ENCODE measurements around the gene TAF11L6. TPM values are rescaled to one million over a fixed set of nuclear protein-coding genes. Genes with fewer than 3 reads are reported as not detected.
"Not testable (repeated sequence)": the region's sequence is repeated elsewhere in the genome, so short reads cannot be mapped to it uniquely, and the experiment has no call there.

The TAF11L6 gene
- not detected in 2 replicates for total RNA-seq (2014; rRNA removed; shearing (Covaris generic))

DNA sequence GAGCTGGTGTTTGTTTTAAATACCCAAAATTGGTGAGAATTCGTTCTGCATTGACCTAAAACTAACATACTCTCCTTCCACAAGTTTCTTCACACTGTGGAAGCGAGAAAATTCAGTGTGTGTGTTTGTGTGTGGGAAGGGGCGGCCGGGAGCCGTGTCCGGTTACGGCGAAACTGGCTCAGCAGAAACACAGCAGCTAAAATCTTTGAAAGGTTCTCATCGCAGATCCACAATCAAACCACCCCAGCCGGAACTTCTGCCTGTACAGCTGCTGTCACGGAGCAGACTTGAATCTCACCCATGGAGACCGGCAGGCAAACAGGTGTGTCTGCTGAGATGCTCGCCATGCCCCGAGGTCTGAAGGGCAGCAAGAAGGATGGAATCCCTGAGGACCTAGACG is at the start of gene TAF11L6:
Gene TAF11L6, plus strand, starts transcription at position 301 of the 400 bp plus-strand sequence.
- H3K27ac ChIP-seq, DNase-seq: not testable (repeated sequence)

DNA sequence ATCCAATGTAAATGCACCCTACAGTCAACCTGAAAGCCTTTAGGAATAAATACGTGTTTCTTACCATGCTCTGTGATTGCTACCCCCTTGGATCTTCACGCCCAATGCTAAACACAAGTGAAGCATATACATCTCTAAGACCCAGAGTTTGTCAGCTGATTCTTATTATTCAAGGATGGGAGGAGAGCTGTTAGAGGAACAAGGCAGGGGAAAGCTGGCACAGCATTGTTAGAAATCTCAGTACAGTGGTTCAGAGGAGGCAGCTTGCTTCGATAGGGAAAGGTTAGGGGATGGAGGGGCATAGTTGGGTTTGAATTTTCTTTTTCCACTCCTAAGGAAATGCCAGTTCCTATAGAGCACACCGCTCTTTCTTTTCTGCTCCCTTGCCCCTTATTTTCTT is 47.1 kb upstream of the TAF11L6 start:
- no peaks in the 10 kb centered on the region for H3K36me3 ChIP-seq
- no peak overlapping the region for H3K4me3 ChIP-seq
- no peak overlapping the region for H3K27ac ChIP-seq
- no peaks in the 10 kb centered on the region for H3K9me3 ChIP-seq (replicated peaks)
- no peak for DNase-seq
- H3K27me3 ChIP-seq = no peaks in the 10 kb centered on the region
- H3K4me1 ChIP-seq = no peaks in the 10 kb centered on the region

More for the DNA sequence above, at the start of gene TAF11L6:
- not testable (repeated sequence) for H3K4me3 ChIP-seq; H3K4me1 ChIP-seq; H3K27me3 ChIP-seq; H3K9me3 ChIP-seq (replicated peaks); H3K36me3 ChIP-seq

DNA sequence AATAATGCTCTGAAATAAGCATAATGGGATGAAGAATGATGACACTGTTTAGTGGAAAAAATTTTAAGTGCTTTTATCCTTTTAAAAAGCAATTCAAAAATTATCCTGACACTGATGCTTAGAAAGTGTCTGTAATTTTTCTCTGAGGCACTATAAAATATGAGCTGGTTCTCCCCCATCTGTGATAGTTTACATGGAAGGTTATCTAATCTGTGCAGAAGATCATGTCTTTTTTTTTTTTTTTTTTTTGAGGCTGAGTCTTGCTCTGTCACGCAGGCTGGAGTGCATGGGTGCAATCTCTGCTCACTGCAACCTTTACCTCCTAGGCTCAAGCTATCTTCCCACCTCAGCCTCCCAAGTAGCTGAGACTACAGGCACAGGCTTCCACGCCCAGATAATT is 45.7 kb upstream of the TAF11L6 start:
- no peak overlapping the region for H3K27ac ChIP-seq
- H3K27me3 ChIP-seq = no peaks in the 10 kb centered on the region
- no peak overlapping the region for H3K4me3 ChIP-seq
- DNase-seq = no peak
- H3K36me3 ChIP-seq = no peaks in the 10 kb centered on the region
- no peaks in the 10 kb centered on the region for H3K4me1 ChIP-seq
- no peaks in the 10 kb centered on the region for H3K9me3 ChIP-seq (replicated peaks)

DNA sequence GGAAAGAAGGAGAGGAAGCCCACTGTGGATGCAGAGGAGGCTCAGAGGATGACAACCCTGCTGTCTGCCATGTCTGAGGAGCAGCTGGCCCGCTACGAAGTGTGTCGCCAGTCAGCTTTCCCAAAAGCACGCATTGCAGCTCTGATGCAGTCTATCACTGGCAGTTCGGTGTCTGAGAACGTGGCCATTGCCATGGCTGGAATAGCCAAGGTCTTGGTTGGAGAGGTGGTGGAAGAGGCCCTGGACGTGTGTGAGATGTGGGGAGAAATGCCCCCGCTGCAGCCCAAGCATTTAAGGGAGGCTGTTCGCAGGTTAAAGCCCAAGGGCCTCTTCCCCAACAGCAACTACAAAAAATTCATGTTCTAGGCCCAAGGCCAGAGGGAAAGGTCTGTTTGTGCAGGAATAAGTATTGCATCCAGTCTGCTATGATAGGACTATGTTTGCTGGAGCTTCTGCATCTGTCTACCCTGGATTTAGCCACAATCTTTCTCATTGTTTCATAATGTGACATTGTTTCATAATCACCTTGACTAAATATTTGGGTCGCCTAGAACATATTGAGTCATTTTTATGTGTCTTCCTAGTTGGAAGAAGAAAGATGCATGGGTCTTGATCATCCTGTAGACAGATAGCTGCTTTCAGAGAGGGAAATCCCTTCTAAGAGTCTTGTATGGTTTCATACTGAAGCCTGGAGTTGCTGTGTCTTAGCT is 41.9 kb upstream of the TAF11L6 start:
- not testable (repeated sequence) for H3K4me3 ChIP-seq; DNase-seq; H3K27me3 ChIP-seq; H3K27ac ChIP-seq; H3K9me3 ChIP-seq (replicated peaks); H3K4me1 ChIP-seq; H3K36me3 ChIP-seq

DNA sequence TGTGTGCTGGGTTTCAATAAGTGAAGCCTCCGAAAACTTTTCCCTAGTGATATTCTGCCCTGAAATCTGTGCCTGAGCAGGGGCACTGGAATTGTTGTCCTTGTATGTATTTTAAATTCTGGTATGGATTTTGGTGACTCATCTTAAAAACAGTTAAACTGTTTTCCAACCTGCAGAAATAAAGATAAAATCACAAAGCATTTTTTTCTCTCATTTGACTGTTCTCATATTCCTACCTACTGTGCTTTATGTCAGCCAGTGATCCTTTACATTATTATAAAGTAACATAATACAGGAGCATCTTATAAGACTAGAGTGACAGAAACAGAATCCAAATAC is 41.3 kb upstream of the TAF11L6 start:
- Histone ChIP-seq H3K9me3 (replicated peaks) (no peaks in the 10 kb centered on the region), H3K36me3 (no peaks in the 10 kb centered on the region), H3K4me3 (no peak overlapping the region), H3K27ac (no peak overlapping the region), H3K4me1 (no peaks in the 10 kb centered on the region), H3K27me3 (no peaks in the 10 kb centered on the region)
- no peak for DNase-seq

DNA sequence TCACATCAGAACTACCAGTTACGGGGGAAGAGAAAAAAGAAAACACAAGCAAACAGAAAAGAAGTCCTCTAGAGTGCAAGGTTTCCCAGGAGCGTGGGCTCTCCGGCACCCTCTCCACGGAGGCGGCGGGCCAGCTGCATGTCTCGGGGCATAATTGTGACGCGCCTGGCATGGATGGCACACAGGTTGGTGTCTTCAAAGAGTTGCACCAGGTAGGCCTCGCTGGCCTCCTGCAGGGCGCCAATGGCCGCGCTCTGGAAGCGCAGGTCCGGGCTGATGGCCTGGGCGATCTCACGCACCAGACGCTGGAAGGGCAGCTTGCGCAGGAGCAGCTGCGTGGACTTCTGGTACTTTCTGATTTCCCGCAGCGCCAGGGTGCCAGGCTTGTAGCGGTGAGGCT is 37.2 kb upstream of the TAF11L6 start:
- not testable (repeated sequence) for H3K27ac ChIP-seq; H3K36me3 ChIP-seq; H3K9me3 ChIP-seq (replicated peaks); H3K27me3 ChIP-seq; H3K4me1 ChIP-seq; DNase-seq; H3K4me3 ChIP-seq

DNA sequence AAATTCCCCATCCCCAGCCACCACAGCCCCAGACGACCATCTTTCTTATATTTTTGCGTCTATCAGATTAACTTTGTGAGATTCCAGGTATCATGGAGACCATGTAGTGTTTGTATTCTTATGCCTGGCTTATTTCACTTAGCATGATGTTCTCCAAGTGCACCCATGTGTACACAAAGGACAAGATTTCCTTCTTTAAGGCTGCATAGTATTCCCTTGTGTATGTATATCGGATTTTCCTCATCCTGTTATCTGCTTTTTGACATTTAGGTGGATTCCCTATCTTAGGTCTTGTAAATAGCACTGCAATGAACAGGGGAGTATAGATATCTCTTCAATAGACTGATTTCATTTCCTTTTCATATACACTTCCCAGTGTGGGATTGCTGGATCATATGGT is 35.7 kb upstream of the TAF11L6 start:
- H3K27ac ChIP-seq = no peak overlapping the region
- no peak for DNase-seq
- no peaks in the 10 kb centered on the region for H3K27me3 ChIP-seq
- no peaks in the 10 kb centered on the region for H3K36me3 ChIP-seq
- no peaks in the 10 kb centered on the region for H3K4me1 ChIP-seq
- H3K4me3 ChIP-seq = no peak overlapping the region
- no peaks in the 10 kb centered on the region for H3K9me3 ChIP-seq (replicated peaks)

DNA sequence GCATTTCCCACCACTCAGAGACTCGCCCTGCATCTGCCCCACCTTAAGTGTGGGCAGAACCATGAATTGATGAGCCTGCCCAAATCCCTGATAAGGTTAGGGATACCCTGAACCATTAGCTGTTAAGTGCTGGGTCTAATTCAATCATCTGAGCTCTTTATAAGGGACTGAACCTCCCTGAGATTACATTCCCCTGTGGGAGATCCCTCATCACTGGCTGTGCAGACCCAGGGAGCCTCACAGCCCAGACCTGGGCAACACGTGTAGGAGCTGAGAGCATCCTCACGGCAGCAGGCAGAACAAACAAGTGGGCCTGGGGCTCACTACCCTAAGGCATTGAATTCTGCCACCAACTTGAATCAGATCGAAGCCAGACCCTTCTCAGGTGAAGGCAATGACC is 31.0 kb upstream of the TAF11L6 start:
- no peak overlapping the region for H3K27ac ChIP-seq
- H3K27me3 ChIP-seq = no peaks in the 10 kb centered on the region
- H3K4me1 ChIP-seq = no peaks in the 10 kb centered on the region
- DNase-seq = no peak
- H3K4me3 ChIP-seq = no peak overlapping the region
- no peaks in the 10 kb centered on the region for H3K9me3 ChIP-seq (replicated peaks)
- no peaks in the 10 kb centered on the region for H3K36me3 ChIP-seq

DNA sequence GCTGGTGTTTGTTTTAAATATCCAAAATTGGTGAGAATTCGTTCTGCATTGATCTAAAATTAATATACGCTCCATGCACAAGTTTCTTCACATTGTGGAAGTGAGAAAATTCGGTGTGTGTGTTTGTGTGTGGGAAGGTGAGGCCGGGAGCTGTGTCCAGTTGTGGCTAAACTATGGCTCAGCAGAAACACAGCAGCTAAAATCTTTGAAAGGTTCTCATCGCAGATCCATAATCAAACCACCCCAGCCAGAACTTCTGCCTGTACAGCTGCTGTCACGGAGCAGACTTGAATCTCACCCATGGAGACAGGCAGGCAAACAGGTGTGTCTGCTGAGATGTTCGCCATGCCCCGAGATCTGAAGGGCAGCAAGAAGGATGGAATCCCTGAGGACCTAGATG is 30.5 kb upstream of the TAF11L6 start, which contains the start of gene TAF11L2:
Gene TAF11L2, plus strand, starts transcription at position 301 of the 400 bp plus-strand sequence.
- not testable (repeated sequence) for H3K9me3 ChIP-seq (replicated peaks); DNase-seq; H3K4me3 ChIP-seq; H3K4me1 ChIP-seq; H3K27ac ChIP-seq; H3K36me3 ChIP-seq; H3K27me3 ChIP-seq

DNA sequence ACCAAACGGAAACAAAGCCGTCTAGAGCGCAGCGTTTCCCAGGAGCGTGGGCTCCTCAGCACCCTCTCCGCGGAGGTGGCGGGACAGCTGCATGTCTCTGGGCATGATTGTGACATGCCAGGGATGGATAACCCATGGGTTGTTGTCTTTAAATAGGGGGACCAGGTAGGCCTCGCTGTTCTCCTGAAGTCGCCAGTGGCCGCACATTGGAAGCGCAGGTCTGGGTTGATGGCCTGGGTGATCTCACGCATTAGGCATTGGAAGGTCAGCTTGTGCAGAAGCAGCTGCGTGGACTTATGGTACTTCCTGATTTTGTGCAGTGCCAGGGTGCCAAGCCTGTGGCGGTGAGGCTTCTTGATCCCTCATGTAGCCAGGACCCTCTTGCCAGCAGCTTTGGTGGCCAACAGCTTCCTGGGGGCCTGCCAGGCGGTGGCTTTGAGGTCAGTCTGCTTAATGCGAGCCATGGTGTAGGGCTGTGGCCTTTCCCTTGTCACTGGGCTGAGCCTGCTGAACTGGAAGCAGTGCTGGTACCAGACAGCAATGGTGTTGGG is 16.6 kb upstream of the TAF11L6 start:
- Histone ChIP-seq H3K4me3 (no peak overlapping the region), H3K27me3 (no peaks in the 10 kb centered on the region), H3K27ac (no peak overlapping the region), H3K4me1 (no peaks in the 10 kb centered on the region), H3K9me3 (replicated peaks) (no peaks in the 10 kb centered on the region), H3K36me3 (no peaks in the 10 kb centered on the region)
- DNase-seq = no peak

DNA sequence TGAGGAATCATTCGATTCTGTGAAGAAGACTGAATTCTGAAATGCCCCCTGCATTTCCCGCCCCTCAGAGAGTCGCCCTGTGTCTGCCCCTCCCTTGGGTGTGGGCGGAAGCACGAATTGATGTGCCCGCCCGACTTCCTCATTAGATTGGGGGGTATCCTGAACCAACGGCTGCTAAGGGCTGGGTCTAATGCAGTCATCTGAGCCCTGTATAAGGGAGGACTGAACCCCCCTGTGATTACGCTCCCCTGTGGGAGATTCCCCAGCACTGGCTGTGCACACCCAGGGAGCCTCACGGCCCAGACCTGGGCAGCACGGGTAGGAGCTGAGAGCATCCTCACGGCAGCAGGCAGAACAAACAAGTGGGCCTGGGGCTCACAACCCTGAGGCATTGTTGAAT is 10.9 kb upstream of the TAF11L6 start:
- not testable (repeated sequence) for H3K36me3 ChIP-seq; H3K9me3 ChIP-seq (replicated peaks); H3K27ac ChIP-seq; H3K27me3 ChIP-seq; H3K4me3 ChIP-seq; H3K4me1 ChIP-seq
- DNase-seq = peak in 1 of 2 experiments; percentile 7

DNA sequence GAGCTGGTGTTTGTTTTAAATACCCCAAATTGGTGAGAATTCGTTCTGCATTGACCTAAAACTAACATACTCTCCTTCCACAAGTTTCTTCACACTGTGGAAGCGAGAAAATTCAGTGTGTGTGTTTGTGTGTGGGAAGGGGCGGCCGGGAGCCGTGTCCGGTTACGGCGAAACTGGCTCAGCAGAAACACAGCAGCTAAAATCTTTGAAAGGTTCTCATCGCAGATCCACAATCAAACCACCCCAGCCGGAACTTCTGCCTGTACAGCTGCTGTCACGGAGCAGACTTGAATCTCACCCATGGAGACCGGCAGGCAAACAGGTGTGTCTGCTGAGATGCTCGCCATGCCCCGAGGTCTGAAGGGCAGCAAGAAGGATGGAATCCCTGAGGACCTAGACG is 10.4 kb upstream of the TAF11L6 start, which contains the start of gene TAF11L3:
Gene TAF11L3, plus strand, starts transcription at position 301 of the 400 bp plus-strand sequence.
- not testable (repeated sequence) for DNase-seq; H3K4me3 ChIP-seq; H3K27ac ChIP-seq; H3K4me1 ChIP-seq; H3K27me3 ChIP-seq; H3K36me3 ChIP-seq; H3K9me3 ChIP-seq (replicated peaks)

DNA sequence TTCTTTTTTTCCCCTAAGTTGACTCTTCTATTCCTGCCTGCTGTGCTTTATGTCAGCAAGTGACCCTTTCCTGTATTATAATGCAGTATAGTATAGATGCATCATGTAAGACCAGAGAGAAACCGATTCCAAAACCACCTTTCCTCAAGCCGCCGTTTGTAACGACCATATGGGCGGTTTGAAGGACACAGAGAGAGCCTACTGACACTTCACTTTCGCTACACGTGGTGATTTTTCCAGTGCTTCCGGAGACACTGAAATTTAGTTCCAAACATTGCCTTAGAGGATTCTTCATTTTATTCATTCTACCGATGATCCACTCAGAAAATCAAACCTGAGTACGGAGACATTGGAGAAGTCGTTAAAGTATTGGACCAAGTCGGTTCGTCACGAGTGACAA is 9.0 kb upstream of the TAF11L6 start:
- not testable (repeated sequence) for H3K36me3 ChIP-seq; H3K27ac ChIP-seq; H3K4me1 ChIP-seq; DNase-seq; H3K4me3 ChIP-seq; H3K9me3 ChIP-seq (replicated peaks); H3K27me3 ChIP-seq

DNA sequence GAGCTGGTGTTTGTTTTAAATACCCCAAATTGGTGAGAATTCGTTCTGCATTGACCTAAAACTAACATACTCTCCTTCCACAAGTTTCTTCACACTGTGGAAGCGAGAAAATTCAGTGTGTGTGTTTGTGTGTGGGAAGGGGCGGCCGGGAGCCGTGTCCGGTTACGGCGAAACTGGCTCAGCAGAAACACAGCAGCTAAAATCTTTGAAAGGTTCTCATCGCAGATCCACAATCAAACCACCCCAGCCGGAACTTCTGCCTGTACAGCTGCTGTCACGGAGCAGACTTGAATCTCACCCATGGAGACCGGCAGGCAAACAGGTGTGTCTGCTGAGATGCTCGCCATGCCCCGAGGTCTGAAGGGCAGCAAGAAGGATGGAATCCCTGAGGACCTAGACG is 7.0 kb upstream of the TAF11L6 start, which contains the start of gene TAF11L4:
Gene TAF11L4, plus strand, starts transcription at position 301 of the 400 bp plus-strand sequence.
- not testable (repeated sequence) for H3K9me3 ChIP-seq (replicated peaks); H3K4me1 ChIP-seq; H3K36me3 ChIP-seq; H3K4me3 ChIP-seq; H3K27me3 ChIP-seq; H3K27ac ChIP-seq; DNase-seq

DNA sequence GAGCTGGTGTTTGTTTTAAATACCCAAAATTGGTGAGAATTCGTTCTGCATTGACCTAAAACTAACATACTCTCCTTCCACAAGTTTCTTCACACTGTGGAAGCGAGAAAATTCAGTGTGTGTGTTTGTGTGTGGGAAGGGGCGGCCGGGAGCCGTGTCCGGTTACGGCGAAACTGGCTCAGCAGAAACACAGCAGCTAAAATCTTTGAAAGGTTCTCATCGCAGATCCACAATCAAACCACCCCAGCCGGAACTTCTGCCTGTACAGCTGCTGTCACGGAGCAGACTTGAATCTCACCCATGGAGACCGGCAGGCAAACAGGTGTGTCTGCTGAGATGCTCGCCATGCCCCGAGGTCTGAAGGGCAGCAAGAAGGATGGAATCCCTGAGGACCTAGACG is 3.5 kb upstream of the TAF11L6 start, which contains the start of gene TAF11L5:
Gene TAF11L5, plus strand, starts transcription at position 301 of the 400 bp plus-strand sequence.
- H3K27me3 ChIP-seq; H3K4me1 ChIP-seq; DNase-seq; H3K36me3 ChIP-seq; H3K9me3 ChIP-seq (replicated peaks); H3K4me3 ChIP-seq; H3K27ac ChIP-seq: not testable (repeated sequence)

DNA sequence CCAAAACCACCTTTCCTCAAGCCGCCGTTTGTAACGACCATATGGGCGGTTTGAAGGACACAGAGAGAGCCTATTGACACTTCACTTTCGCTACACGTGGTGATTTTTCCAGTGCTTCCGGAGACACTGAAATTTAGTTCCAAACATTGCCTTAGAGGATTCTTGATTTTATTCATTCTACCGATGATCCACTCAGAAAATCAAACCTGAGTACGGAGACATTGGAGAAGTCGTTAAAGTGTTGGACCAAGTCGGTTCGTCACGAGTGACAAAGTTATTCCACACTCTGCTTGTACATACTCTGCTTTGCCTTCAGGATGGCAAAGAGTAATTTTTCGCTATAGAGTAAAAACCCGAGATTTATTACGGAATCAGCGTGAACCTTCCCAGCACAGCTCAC is 2.0 kb upstream of the TAF11L6 start:
- not testable (repeated sequence) for H3K9me3 ChIP-seq (replicated peaks); H3K4me1 ChIP-seq; H3K27me3 ChIP-seq; H3K4me3 ChIP-seq; H3K36me3 ChIP-seq; H3K27ac ChIP-seq
- DNase-seq = peak in 1 of 2 experiments; percentile 6

Measured in SJCRH30 (cell line).